ENCODE measurements around the gene GLT8D1.

GRCh38 chr3:52688266-52688665, 17.3 kb downstream of the GLT8D1 start:
- TF ChIP-seq CTCF (IDR thresholded peaks at IDR 0.05; ENCODE audit: low read depth, low read length) (no peak), EZH2phosphoT487 (IDR thresholded peaks at IDR 0.05; ENCODE audit: low read depth) (no peak)

All from OCI-LY3 (cell line).